ENCODE measurements around the gene DIP2A. TPM values are rescaled to one million over a fixed set of nuclear protein-coding genes. Genes with fewer than 3 reads are reported as not detected.

Gene DIP2A
- total and polyA plus RNA-seq, 3 donors from 2014 or later: 42.5 to 104 (median 94.3) TPM

DNA sequence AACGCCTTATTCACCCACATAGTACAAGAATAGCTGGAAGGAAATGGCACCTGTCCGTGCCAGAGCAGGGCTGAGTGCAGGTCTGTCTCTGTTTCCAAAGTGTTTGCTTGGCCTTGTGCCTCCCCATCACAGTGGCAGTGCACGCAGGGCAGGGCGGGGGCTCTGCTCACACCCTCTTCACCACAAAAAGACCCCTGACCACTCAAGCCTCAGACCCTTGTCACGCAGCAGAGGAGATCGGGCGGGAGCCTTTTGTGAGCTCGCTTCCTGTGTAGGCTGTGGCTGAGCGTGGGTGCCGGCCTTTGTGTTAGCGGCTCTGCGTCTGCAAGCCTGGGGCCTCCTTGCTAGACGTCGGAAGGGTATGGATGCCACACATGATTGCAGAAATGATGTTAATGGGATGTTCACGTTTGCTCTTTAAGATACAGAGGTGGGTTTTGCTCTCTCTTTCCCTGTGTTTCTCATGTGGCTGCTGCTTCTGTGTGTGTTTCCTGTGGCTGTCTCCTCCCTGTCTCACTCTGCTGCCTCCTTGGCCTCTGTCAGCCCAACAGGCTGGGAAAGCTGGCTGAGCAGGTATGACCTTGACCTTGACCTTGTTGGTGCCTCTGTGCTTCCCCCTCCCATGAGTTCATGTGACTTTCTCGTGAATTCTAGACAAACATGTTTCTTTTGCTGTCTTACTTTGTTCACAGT is 100.7 kb downstream of the DIP2A start:
- no peak overlapping the region for H3K4me3 ChIP-seq
- peak; percentile 42 for DNase-seq
- no peaks in the 10 kb centered on the region for H3K9me3 ChIP-seq
- no peaks in the 10 kb centered on the region for H3K36me3 ChIP-seq (ENCODE audit: low read depth, missing control alignments)
- TF ChIP-seq POLR2A (IDR thresholded peaks at IDR 0.05) (no peak), CTCF (IDR thresholded peaks at IDR 0.05) (no peak)
- WGBS, 2 donors: 40 to 57% methylated on average over 16 of the region's 16 CpGs
- H3K27ac ChIP-seq: peak overlapping the region; percentile 7 to 13
- peaks cover 14% of the 10 kb centered on the region for H3K4me1 ChIP-seq
- no peaks in the 10 kb centered on the region for H3K27me3 ChIP-seq
- intact Hi-C loops (cut with DNase I; ENCODE audit: low total_unique reads): no loop called here

DNA sequence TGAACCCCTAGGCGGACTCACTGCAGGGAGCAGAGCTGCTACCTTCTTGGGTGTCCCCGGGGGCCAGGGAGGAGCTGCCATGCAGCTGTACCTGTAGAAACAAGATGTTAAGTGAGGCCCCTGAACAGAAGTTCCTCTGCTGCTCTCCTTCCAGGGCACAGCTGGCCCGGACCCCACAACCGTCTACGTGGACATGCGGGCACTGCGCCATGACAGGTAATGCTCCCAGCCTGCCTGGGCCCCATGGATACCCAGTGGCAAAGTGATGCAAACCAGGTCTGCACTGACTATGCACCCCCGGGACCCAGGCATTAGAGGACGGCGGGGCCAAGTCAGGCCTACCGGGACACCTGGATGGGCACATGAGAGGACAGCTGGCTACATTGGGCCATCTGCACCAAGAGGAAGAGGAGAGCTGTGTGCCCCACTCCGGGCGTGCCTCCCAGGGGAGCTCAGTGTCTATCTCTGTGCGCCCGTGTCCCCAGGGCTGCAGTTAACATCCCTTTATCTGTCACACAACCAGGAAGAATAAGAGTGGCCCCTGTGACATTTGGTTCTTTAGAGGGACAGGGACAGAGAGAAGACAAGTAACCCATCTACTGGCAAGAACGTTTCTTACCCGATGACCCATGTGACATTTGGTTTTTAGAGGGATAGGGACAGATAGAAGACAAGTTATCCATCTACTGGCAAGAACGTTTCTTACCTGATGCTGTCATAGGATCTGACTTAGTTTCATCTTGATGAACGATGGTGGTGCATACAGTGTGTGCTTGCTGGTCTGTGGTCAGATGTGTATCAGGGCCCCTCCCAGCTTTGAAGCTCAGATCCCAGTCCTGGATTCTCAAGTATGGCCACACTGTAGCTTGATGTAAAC is 102.1 kb downstream of the DIP2A start:
- Histone ChIP-seq H3K36me3 (ENCODE audit: low read depth, missing control alignments) (no peaks in the 10 kb centered on the region), H3K27ac (no peak overlapping the region), H3K4me1 (peaks cover 14% of the 10 kb centered on the region), H3K4me3 (no peak overlapping the region), H3K27me3 (no peaks in the 10 kb centered on the region), H3K9me3 (no peaks in the 10 kb centered on the region)
- DNase-seq: no peak
- intact Hi-C loops (cut with DNase I; ENCODE audit: low total_unique reads): no loop called here
- TF ChIP-seq POLR2A (IDR thresholded peaks at IDR 0.05) (no peak), CTCF (IDR thresholded peaks at IDR 0.05) (no peak)
- 91 to 99% methylated on average over 8 to 19 of the region's 19 CpGs for WGBS, 2 donors

DNA sequence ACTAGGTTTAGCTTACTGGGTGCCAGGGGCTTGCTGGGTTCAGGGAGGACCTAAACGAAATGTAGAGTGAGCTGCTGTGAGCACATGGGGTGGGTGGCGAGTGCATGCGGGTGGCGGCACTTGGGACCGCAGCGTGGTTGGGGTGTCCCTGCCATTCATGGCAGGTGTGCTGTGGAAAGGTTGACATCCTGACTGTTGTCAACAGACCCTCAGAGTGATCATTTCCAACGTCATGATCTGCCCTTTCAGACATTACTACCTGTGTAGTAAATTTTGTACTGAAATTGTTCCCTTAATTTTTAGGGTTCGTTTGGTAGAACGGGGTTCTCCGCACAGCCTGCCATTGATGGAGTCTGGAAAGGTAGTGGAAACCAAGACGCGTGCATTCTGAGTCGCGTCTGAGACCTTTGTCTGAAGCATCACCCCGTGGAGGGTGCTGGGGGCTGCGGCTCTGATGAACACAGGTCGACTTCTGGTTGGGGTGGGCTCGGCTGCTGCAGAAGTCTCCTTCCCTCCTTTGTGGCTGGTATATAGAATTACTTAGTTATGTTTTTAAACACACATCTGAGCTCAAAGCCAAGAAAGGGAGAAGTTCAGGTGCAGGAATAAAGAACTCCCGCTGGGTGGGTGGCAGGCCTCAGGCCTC is 102.9 kb downstream of the DIP2A start:
- Histone ChIP-seq H3K4me3 (no peak overlapping the region), H3K4me1 (peaks cover 14% of the 10 kb centered on the region), H3K36me3 (ENCODE audit: low read depth, missing control alignments) (no peaks in the 10 kb centered on the region), H3K27me3 (no peaks in the 10 kb centered on the region), H3K9me3 (no peaks in the 10 kb centered on the region), H3K27ac (no peak overlapping the region)
- intact Hi-C loops (cut with DNase I; ENCODE audit: low total_unique reads): no loop called here
- no peak for TF ChIP-seq POLR2A (IDR thresholded peaks at IDR 0.05)
- TF ChIP-seq CTCF (IDR thresholded peaks at IDR 0.05): no peak
- no peak for DNase-seq
- WGBS, 2 donors: 94 to 96% methylated on average over 19 of the region's 19 CpGs

DNA sequence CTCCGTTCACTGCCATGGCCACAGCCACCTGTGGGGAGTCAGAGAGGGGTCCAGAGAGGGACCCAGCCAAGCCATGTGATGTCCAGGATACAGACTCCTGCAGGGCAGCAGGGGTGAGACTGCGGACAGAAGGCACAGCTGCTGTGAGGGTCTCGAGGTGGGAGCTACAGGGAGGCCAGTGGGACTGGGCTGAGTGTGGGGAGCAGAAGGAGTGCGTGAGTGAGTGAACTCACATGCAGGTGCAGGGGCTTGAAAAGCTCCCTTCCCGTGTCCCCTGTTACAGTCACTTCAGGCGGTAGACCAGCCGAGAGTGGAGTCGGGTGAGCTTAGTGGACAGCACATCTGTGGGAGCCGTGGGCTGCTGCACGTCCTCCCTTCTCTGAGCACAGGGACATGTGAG is 103.8 kb downstream of the DIP2A start:
- Histone ChIP-seq H3K27ac (no peak overlapping the region), H3K36me3 (ENCODE audit: low read depth, missing control alignments) (no peaks in the 10 kb centered on the region), H3K9me3 (no peaks in the 10 kb centered on the region), H3K4me1 (peaks cover 14% of the 10 kb centered on the region), H3K4me3 (no peak overlapping the region), H3K27me3 (no peaks in the 10 kb centered on the region)
- 86 to 89% methylated on average over 8 to 10 of the region's 10 CpGs for WGBS, 2 donors
- DNase-seq: no peak
- intact Hi-C loops (cut with DNase I; ENCODE audit: low total_unique reads): no loop called here
- TF ChIP-seq POLR2A (IDR thresholded peaks at IDR 0.05): no peak
- TF ChIP-seq CTCF (IDR thresholded peaks at IDR 0.05): no peak
